Cardiac muscle cell (in vitro differentiated cells and primary cell): ENCODE data around the gene PTPRM. TPM values are rescaled to one million over a fixed set of nuclear protein-coding genes. Genes with fewer than 3 reads are reported as not detected.

Experiments used
- DNase-seq, 2 donors: peaks; one replicate each; pipeline versions ENCODE4 v3.0.0 to v3.0.0-alpha.2; 2010 to 2017; ENCODE audit warnings: low read depth in 1 of 2, low spot score in 1 of 2
- H3K27ac ChIP-seq: fragments of 200-600 bp; sonication (generic); 2 replicates; pipeline ENCODE4 v1.5.1; 2016
- H3K27me3 ChIP-seq: fragments of 200-600 bp; sonication (generic); 2 replicates; pipeline ENCODE4 v1.6.0; 2016; ENCODE audit warnings: control low read depth
- H3K36me3 ChIP-seq: fragments of 200-600 bp; sonication (generic); 2 replicates; pipeline ENCODE4 v1.5.1; 2016; ENCODE audit warnings: control low read depth
- H3K4me1 ChIP-seq: fragments of 200-600 bp; sonication (generic); 2 replicates; pipeline ENCODE4 v1.8.1; 2017; ENCODE audit warnings: low read depth, mild to moderate bottlenecking, mixed run types
- H3K4me3 ChIP-seq: fragments of 200-600 bp; sonication (generic); 2 replicates; pipeline ENCODE4 v1.5.1; 2016; ENCODE audit warnings: mild to moderate bottlenecking
- H3K9me3 ChIP-seq: fragments of 200-600 bp; sonication (generic); 2 replicates; pipeline ENCODE4 v1.5.1; 2017; ENCODE audit warnings: low read depth, mild to moderate bottlenecking, control low read depth
- polyA plus RNA-seq: library from polyadenylated mRNA; unstranded; fragments of >200 nt; fragmentation: Nextera tagmentation; extraction: Ambion mirVana; gene quantifications from 2 replicates; pipeline ENCODE4 v1.2.1, GENCODE V29; 2016
- total RNA-seq: library from RNA; depleted of rRNA; stranded (reverse); fragments of >200 nt; gene quantifications from 2 replicates; pipeline ENCODE4 v1.2.3, GENCODE V29; 2016
- TF ChIP-seq, protein P1 (sequence below): IDR thresholded peaks from 2 replicates; pipeline ENCODE4 v1.5.1; 2012; ENCODE audit warnings: low read depth, mild to moderate bottlenecking, low read length

PTPRM gene
- total and polyA plus RNA-seq, 2 experiments from 2014 or later: 26.5 to 48.8 TPM

DNA sequence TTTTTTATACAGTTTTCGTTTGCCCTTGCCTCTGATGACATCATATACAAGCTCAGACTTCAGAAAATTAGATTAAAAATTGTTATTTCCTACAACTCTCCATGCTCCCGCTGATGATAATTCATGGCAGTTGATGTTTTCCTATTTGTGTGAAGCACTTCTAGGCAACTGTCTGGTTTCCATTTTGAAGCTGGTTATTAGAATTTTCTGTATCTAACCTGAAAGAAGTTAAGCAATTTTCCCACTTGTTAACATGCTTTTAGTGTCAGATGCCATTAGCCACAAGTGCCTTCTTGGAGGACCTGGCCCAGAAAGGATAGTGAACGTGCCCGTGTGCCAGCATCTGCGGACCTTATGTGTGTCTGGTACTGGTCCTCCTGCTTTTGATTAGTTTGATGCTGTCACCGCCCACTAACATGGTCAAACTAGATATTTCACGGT is 694.6 kb downstream of the PTPRM start:
- TF ChIP-seq, protein P1, sequence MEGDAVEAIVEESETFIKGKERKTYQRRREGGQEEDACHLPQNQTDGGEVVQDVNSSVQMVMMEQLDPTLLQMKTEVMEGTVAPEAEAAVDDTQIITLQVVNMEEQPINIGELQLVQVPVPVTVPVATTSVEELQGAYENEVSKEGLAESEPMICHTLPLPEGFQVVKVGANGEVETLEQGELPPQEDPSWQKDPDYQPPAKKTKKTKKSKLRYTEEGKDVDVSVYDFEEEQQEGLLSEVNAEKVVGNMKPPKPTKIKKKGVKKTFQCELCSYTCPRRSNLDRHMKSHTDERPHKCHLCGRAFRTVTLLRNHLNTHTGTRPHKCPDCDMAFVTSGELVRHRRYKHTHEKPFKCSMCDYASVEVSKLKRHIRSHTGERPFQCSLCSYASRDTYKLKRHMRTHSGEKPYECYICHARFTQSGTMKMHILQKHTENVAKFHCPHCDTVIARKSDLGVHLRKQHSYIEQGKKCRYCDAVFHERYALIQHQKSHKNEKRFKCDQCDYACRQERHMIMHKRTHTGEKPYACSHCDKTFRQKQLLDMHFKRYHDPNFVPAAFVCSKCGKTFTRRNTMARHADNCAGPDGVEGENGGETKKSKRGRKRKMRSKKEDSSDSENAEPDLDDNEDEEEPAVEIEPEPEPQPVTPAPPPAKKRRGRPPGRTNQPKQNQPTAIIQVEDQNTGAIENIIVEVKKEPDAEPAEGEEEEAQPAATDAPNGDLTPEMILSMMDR: no peak
- Histone ChIP-seq H3K27ac (no peak overlapping the region), H3K36me3 (no peaks in the 10 kb centered on the region), H3K4me3 (no peak overlapping the region), H3K9me3 (no peaks in the 10 kb centered on the region), H3K27me3 (no peaks in the 10 kb centered on the region), H3K4me1 (peaks cover 20% of the 10 kb centered on the region)
- no peak for DNase-seq

DNA sequence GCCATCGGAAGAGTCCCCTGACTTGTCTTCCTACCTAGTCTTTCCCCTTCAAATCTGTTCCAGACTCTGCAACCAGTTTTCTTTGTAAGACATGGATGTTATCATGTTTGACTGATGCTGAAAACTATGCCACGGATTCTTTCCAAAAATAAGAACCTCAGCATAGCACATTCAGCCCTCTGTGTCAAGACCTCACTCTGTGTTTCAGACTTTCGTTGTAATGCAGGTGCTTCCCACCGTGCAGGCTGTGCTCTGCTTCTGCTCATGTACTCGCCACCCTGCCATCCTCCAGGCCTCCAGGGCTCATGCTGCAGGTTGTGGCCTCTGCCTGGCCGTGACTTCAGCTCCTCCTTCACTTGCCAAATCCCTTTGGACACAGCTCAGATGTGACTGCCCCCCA is 695.1 kb downstream of the PTPRM start:
- Histone ChIP-seq H3K27ac (peak overlapping the region; percentile 55), H3K36me3 (no peaks in the 10 kb centered on the region), H3K4me3 (no peak overlapping the region), H3K4me1 (peaks cover 20% of the 10 kb centered on the region), H3K9me3 (no peaks in the 10 kb centered on the region), H3K27me3 (no peaks in the 10 kb centered on the region)
- DNase-seq: peak in 1 of 2 donors; percentile 41
- TF ChIP-seq, protein P1: no peak

DNA sequence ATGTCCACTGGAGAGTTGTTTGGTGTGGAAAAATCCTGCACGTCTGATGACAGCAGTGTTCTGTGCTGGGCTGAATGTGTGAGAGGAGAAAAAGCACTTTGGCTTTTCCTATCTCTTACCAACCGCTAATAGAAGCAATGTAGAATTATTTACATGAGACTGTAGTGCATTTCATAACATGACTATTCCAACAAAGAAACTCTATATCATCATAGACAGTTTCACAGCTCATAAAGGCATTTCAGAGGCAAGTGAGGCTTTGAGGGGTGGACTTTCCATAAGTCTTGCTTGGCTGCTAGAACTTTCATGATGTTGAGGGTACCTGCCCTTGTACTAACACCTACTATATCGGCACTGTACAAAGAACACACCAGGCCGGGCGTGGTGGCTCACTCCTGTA is 697.0 kb downstream of the PTPRM start:
- no peak for DNase-seq
- Histone ChIP-seq H3K27me3 (no peaks in the 10 kb centered on the region), H3K4me3 (no peak overlapping the region), H3K4me1 (peaks cover 17% of the 10 kb centered on the region), H3K36me3 (no peaks in the 10 kb centered on the region), H3K27ac (no peak overlapping the region), H3K9me3 (no peaks in the 10 kb centered on the region)
- TF ChIP-seq, protein P1: no peak

DNA sequence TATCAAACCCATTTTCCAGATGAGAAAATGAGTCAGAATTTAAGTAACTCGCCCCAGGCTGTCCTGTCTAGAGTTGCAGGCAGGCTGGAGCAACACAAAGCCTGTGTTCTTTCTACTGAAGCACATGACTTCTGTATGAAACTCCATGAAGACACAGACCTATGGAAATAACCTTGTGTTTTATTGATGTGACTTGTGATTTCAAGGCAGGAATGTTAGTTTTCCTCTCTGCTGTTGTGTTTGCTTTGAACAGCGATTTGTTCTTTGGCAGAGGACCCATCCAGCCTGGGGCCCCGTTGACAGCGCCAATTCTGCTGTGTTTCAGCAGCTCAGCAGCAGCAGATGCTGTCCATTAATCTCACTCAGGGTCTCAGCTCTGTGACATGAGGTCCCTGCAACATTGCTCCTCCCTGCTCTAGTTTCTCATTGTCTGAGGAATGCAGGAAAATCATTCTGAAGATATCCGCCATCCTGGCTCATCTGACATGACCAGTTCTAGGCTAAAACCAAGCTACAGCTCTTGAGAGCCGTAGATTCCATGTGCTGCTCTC is 697.8 kb downstream of the PTPRM start:
- peak overlapping the region; percentile 18 for H3K27ac ChIP-seq

DNA sequence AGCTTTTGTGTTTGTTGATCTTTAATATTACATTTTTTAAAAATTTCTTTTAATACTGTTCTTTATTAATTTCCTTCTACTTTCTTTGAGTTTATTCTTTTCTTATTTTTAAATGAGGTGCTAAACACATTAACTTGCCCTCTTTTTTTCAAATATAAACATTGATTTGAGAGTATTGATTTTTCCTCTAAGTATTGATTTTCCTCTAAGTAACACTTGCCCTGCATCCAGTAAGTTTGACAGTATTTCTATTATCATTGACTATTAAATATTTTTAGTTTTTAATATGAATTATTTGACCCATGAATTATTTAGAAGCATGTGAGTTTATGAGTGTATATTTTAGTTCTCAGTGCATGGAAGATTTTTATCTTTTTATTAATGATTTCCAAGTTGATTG is 705.1 kb downstream of the PTPRM start:
- Histone ChIP-seq H3K27me3 (no peaks in the 10 kb centered on the region), H3K4me3 (no peak overlapping the region), H3K36me3 (no peaks in the 10 kb centered on the region), H3K27ac (no peak overlapping the region), H3K4me1 (no peaks in the 10 kb centered on the region), H3K9me3 (no peaks in the 10 kb centered on the region)
- TF ChIP-seq, protein P1: no peak
- no peak for DNase-seq

More for the DNA sequence above, 697.8 kb downstream of the PTPRM start:
- TF ChIP-seq, protein P1: no peak
- no peaks in the 10 kb centered on the region for H3K27me3 ChIP-seq
- no peak overlapping the region for H3K4me3 ChIP-seq
- no peaks in the 10 kb centered on the region for H3K36me3 ChIP-seq
- H3K4me1 ChIP-seq: peaks cover 17% of the 10 kb centered on the region
- no peaks in the 10 kb centered on the region for H3K9me3 ChIP-seq
- peak; percentile 27 to 55 for DNase-seq
